Left ventricle myocardium superior (tissue), 1 donor: ENCODE data around the gene STK24. TPM values are rescaled to one million over a fixed set of nuclear protein-coding genes. Genes with fewer than 3 reads are reported as not detected.

Experiments used
- ATAC-seq: fragments of 200-7000 bp; cut with Tn5 transposase; one replicate; pipeline ENCODE4 v1.9.1; 2020; ENCODE audit warnings: mild to moderate bottlenecking, moderate library complexity
- DNase-seq: peaks from one replicate; pipeline ENCODE4 v3.0.0-alpha.2; 2020
- intact Hi-C: fragments of 100-400 bp; cut with micrococcal nuclease; formaldehyde crosslinking; loops from one replicate; pipeline ENCODE4 v1.11.0; 2022
- total RNA-seq: library from RNA; stranded (reverse); fragmentation: NEBNext Ultra II Directional; extraction: Animal tissue kit (Norgen Biotek cat#: 25700); gene quantifications from one replicate; pipeline ENCODE4 v1.2.1, GENCODE V29; 2021
- donor health status: DM: no; HTN: yes; CAD: no; lungs with severe emphysema.

The STK24 gene
- total RNA-seq, 1 donor from 2014 or later = 71.7 TPM

- peak; percentile 71 for ATAC-seq
Observed at GRCh38 chr13:98411617-98412265, 165.2 kb downstream of the STK24 start.

DNA sequence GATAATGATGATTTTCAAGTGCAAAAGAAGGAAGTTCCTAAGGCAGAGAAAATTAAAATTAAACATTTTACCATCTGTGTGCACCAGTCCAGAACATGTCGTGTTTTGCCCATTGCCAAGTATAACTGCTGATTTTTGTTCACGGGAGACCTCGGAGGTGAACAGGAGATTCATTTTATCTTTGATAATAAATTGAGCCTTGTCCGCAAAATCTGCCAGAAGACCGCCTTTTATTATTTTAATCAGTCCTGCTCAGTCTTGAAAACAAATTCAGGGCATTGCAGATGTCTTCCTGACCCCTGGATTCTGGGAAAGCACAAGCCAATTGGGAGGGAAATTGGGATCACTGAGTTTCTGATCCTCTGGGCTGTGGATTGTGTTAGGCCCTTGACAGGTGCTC is 165.9 kb downstream of the STK24 start:
- intact Hi-C loops = no loop called here
- ATAC-seq = no peak
- DNase-seq = no peak

More at GRCh38 chr13:98411617-98412265, 165.2 kb downstream of the STK24 start:
- intact Hi-C loops = no loop called here
- peak; percentile 51 for DNase-seq

DNA sequence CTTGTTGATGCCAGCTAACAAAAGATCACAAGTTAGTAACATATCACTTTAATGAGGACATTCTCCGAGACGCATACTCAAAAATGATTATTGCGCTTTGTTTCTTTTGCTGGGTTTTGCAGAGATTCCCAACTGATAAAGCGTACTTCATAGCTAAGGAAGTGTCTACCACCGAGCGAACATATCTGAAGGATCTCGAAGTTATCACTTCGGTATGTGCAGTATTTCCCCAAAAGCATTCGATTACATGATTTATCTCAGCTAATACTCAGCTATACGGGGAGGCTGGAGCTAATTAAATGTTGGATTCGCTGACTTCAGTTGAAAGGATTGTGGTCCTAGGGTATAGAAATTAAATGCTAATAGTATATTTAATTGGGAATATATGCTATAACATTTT is 166.3 kb downstream of the STK24 start:
- intact Hi-C loops = no loop called here
- ATAC-seq = no peak
- DNase-seq = no peak

DNA sequence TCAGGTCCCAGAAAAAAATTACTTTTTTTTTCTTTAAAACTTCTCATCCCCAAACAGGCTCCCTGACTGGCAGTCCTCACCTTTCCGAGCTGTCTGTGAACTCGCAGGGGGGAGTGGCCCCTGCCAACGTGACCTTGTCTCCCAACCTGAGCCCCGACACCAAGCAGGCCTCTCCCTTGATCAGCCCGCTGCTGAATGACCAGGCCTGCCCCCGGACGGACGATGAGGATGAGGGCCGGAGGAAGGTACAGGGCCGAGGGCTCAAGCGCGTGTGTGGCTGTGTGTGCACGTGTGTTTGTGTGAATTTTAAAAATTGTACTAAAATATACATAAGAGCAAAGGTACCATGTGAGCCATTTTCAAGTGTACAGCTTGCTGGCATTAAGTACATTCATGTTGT is 167.6 kb downstream of the STK24 start:
- ATAC-seq (no peak), DNase-seq (no peak)
- intact Hi-C loops = no loop called here

DNA sequence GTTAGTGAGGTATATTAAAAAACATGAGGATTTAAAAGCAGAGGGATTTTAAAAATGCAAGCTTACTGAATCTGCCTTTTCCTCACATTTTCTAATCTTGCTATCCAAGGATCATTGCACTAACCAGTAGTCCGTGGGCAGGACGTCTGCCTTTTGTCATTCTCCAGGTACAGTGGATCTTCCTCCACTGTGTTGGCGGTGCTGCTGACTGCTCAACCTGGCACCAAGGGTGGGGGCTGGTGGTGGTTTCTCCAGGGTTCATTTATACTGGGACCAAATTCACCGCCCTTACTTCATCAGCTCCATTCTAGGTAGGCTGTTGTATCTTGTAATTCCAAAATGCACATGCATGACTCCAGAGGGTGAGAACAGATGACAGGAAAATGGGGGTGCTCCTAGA is 169.3 kb downstream of the STK24 start:
- intact Hi-C loops = no loop called here
- ATAC-seq = no peak
- no peak for DNase-seq

DNA sequence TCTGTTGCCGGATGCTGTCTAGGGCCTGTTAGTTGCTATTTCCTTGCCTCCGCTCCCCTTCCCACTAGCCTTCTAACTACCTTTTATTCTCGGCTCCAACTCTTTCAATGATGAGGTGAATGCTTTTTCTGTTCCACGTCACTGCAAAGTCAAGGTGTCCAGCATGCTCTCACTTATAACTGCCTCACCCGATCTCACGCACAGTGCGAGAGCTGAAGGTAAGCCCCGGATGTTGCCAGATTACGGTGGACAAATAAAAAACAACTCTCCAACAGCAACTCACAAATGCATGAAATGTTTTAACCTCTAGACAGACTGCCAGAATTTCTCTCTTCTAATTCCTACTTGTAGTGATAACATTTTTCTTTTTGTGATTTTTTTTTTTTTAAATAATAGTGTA is 169.9 kb downstream of the STK24 start:
- ATAC-seq = no peak
- intact Hi-C loops = no loop called here
- no peak for DNase-seq

DNA sequence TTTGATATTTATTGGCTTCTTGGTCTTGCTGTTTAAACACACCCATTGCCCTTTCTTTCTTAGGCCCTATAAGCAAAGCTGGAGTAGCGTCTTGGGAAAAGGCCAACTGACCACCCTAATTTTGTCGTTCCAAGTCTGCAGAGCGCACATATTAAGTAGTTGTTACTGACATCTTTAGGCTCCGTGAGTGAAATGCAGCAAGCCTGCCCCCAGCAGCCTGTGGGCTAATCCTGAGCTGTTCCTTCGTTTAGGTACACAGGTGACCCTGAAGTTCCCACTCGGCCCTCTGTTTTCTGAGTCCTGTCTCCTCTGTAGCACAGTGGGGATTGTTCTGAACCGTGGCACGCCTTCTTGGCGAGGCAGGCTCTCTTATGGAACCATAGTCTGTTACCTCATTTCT is 170.5 kb downstream of the STK24 start:
- intact Hi-C loops = no loop called here
- DNase-seq (no peak), ATAC-seq (no peak)

GRCh38 chr13:98405690-98406344 is 171.1 kb downstream of the STK24 start:
- DNase-seq (no peak), ATAC-seq (no peak)
- intact Hi-C loops = no loop called here

DNA sequence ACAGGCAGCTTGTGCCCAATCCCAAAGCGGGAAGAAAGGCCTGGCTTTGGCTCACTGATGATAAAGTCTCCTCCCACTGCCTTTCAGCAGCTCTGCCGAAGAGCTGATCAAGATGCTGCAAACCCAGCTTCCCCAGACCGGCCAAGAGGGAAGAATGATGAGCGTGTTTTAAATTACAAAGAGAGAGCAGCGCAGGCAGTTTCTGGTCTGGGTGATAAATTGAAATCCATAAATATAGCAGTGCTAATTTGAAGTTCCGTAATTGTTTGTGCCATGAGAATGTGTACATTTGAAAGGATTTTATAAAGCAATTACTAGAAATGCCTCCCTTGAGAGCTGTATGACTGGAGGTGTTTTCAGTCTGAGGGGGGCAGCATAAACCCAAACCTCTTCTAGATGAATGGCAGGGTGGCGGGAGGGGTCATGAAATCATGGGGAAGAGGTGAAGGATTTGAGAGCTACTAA is 171.8 kb downstream of the STK24 start:
- peak; percentile 29 for DNase-seq
- ATAC-seq = peak; percentile 72
- intact Hi-C loops = no loop called here

DNA sequence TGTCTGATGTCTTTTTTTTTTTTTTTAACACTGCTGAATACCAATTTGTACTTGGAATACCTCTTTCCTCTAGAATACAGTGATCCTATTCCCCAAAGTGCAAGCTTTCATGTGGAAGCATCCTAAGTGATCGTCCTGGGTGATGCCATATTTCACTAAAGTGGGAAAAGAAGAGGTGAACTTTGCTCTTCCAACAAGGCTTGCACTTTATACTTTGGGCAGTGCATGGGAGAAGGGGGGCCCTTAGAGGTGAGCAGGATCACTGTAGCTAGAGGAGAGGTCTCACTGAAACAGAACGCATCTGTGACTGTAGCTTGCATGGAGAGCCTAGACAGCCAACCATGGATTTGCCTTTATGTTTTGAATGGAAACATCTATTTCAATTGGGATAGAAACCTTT is 173.8 kb downstream of the STK24 start:
- intact Hi-C loops = no loop called here
- no peak for ATAC-seq

GRCh38 chr13:98401934-98402333 is 175.0 kb downstream of the STK24 start:
- DNase-seq (no peak), ATAC-seq (no peak)
- intact Hi-C loops = no loop called here

More for the DNA sequence above, 173.8 kb downstream of the STK24 start:
- no peak for DNase-seq

DNA sequence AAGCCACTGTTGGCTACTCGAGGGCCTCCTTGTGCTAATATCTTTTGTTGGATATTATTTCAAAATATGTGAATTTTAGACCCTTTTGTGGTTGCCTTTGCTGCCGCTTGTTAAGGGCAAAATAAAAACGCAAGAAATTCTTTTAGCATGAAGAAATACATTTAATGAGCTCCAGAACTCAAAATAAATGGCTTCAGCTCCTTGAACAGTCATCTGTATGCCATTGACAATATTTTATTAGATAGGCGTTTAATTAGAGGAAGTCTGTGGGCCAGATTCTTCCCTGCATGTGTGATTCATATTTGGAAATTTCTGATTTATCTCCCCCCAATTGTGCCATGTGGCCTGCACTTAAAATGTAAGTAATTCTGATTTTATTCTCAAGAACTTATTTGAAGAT is 177.2 kb downstream of the STK24 start:
- ATAC-seq = no peak
- intact Hi-C loops = no loop called here
- no peak for DNase-seq

DNA sequence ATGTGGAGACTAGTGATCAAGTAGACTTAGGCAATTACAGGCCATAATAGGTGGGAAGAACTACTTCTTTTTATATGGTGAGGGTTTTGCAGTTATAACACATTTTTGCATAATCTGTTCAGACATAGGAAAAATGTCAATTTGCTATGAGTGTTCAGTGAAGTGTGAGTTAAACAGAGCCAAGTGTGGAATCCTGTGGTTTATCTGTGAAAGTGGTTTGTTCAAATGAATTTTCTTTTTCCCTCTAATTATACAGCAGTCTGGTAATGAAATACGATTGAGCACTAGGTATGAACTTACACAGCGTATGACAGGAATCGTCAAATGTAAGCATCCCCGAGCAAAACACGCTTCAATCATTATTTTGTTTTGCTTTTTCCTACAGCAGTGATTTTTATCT is 178.3 kb downstream of the STK24 start:
- no peak for DNase-seq
- intact Hi-C loops = no loop called here
- ATAC-seq = no peak

DNA sequence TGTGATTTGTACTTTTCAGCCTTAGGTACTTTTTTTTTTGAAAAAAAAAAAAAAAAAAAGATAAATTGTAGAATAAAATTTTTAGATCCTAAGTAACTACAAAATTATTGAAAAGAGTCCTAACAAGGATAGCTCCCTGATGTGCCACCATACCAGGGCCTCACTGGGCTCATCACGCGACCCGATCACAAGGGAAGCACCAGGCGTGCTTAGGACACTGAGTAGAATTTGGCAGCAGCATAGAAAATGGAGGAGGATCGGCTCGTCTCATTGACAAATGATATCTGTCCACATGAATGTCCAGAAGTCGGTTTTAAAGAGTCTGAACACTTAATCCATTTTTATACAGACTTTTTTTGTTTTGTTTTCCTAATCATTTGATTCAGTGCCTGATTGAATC is 179.0 kb downstream of the STK24 start:
- ATAC-seq (no peak), DNase-seq (no peak)
- intact Hi-C loops = no loop called here

- intact Hi-C loops = no loop called here
- ATAC-seq (no peak), DNase-seq (no peak)
Observed at GRCh38 chr13:98397221-98397620, 179.7 kb downstream of the STK24 start.

GRCh38 chr13:98396071-98396710 is 180.7 kb downstream of the STK24 start:
- DNase-seq = no peak
- intact Hi-C loops = no loop called here
- ATAC-seq = no peak

Other genes with a start within 250 kb of the STK24 start
- not detected for gene SLC15A1, start 175.6 kb upstream of the STK24 start, total RNA-seq